GM18508 (cell line): Measurements from ENCODE around the gene ZNF512B.
"Not testable (repeated sequence)": the region's sequence is repeated elsewhere in the genome, so short reads cannot be mapped to it uniquely, and the experiment has no call there.

Experiments
- ATAC-seq: cut with Tn5 transposase; IDR thresholded peaks from one replicate; pipeline ENCODE4 v1.9.1; 2021; ENCODE audit warnings: moderate number of reproducible peaks; ENCODE audit not compliant: insufficient read depth, unreplicated experiment

Gene ZNF512B

GRCh38 chr20:63939061-63939935, 30.4 kb downstream of the ZNF512B start:
- no peak for ATAC-seq

- no peak for ATAC-seq
Observed at GRCh38 chr20:63937596-63937995, 32.1 kb downstream of the ZNF512B start.

- ATAC-seq, result no peak
Observed at GRCh38 chr20:63935447-63935846, 34.3 kb downstream of the ZNF512B start.

GRCh38 chr20:63934271-63935068, 35.3 kb downstream of the ZNF512B start:
- no peak for ATAC-seq

GRCh38 chr20:63933646-63934045, 36.1 kb downstream of the ZNF512B start:
- no peak for ATAC-seq

GRCh38 chr20:63932606-63933160, 37.0 kb downstream of the ZNF512B start:
- no peak for ATAC-seq

GRCh38 chr20:63931735-63932134, 38.0 kb downstream of the ZNF512B start:
- no peak for ATAC-seq

GRCh38 chr20:63930971-63931553, 38.7 kb downstream of the ZNF512B start:
- ATAC-seq, result no peak

GRCh38 chr20:63929473-63929883, 40.3 kb downstream of the ZNF512B start:
- ATAC-seq, result not testable (repeated sequence)

- ATAC-seq, result no peak
Observed at GRCh38 chr20:63929071-63929470, 40.7 kb downstream of the ZNF512B start.

- ATAC-seq, result no peak
Observed at GRCh38 chr20:63926298-63926697, 43.4 kb downstream of the ZNF512B start.

- no peak for ATAC-seq
Observed at GRCh38 chr20:63924241-63924640, 45.5 kb downstream of the ZNF512B start.

GRCh38 chr20:63923651-63924050, 46.1 kb downstream of the ZNF512B start:
- ATAC-seq, result no peak

GRCh38 chr20:63920226-63920625, 49.5 kb downstream of the ZNF512B start:
- ATAC-seq, result no peak

- ATAC-seq, result no peak
Observed at GRCh38 chr20:63919130-63919529, 50.6 kb downstream of the ZNF512B start.

GRCh38 chr20:63917811-63918210, 51.9 kb downstream of the ZNF512B start:
- no peak for ATAC-seq

GRCh38 chr20:63916371-63916939, 53.3 kb downstream of the ZNF512B start:
- not testable (repeated sequence) for ATAC-seq

- ATAC-seq, result no peak
Observed at GRCh38 chr20:63915471-63915870, 54.3 kb downstream of the ZNF512B start.

GRCh38 chr20:63913768-63914167, 56.0 kb downstream of the ZNF512B start:
- no peak for ATAC-seq

- ATAC-seq, result no peak
Observed at GRCh38 chr20:63911176-63911575, 58.6 kb downstream of the ZNF512B start.
